ENCODE results near the gene NDUFB10.

NDUFB10 gene

GRCh38 chr16:1972490-1972877, 13.1 kb downstream of the NDUFB10 start:
- peak overlapping the region; percentile 95 for H3K4me3 ChIP-seq (ENCODE audit: low read depth, low read length, poor library complexity, severe bottlenecking)
- no peak for TF ChIP-seq CTCF (IDR thresholded peaks at IDR 0.05; ENCODE audit: low read length)
- no peak for TF ChIP-seq EZH2 (IDR thresholded peaks at IDR 0.05; ENCODE audit: borderline replicate concordance, low read length)
- H3K27ac ChIP-seq (ENCODE audit: low read depth, low read length, poor library complexity, severe bottlenecking), result no peak overlapping the region

DNA sequence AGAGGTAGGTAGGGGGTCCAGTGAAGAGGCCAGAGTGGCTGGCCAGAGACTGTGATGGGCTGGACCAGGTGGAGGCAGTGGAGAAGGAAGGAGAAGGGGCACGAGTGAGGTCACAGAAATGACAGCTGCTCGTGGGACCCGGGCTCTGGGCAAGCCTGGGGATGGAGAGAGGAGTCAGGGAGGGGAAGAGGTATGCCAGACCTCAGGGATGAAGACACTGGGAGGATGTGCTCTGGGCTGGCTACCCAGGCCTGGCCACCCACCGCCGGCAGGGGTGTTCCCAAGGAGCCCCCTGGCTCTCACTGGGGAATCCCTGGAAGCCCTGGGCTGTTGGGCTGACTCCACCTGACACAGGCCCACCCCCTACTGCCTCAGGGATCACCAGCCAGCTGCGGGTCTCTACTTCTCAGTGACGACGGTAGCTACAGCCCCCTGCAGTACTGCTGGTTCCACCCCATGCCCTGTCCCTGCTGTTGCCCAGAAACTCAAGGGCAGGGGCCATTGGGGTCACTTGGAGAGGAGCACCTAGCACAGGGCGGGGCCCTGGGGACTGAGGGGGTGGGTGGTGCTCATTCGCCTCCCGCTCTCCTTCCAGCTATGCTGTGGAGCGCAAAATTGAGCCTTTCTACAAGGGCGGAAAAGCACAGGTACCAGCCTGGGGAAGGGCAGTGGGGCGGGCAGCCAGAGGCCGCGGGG, 14.3 kb downstream of the NDUFB10 start:
- H3K4me3 ChIP-seq (ENCODE audit: low read depth, low read length, poor library complexity, severe bottlenecking), result peak overlapping the region; percentile 95
- no peaks in the 10 kb centered on the region for H3K9me3 ChIP-seq (ENCODE audit: low read length)
- H3K36me3 ChIP-seq (ENCODE audit: insufficient read depth, low read length), result peaks cover 46% of the 10 kb centered on the region
- H3F3A ChIP-seq (ENCODE audit: insufficient read depth, low read length), result no peaks in the 10 kb centered on the region
- H3K4me2 ChIP-seq (ENCODE audit: low read length), result peak overlapping the region; percentile 86
- no peaks in the 10 kb centered on the region for H4K20me1 ChIP-seq (ENCODE audit: insufficient read depth, low read length)
- peaks cover 4% of the 10 kb centered on the region; the same call in 1 of the 2 replicates for H3K79me2 ChIP-seq (ENCODE audit: insufficient read depth, low read length)
- H3K9ac ChIP-seq (ENCODE audit: low read length), result no peak overlapping the region; the same call in 1 of the 2 replicates
- H3K4me1 ChIP-seq (ENCODE audit: insufficient read depth, low read length, severe bottlenecking), result peaks cover 27% of the 10 kb centered on the region
- H3K27ac ChIP-seq (ENCODE audit: low read depth, low read length, poor library complexity, severe bottlenecking), result no peak overlapping the region
- no peaks in the 10 kb centered on the region for H3K9me2 ChIP-seq (ENCODE audit: low read depth, low read length)
- H2AFZ ChIP-seq (ENCODE audit: low read length), result no peak overlapping the region
- TF ChIP-seq CTCF (IDR thresholded peaks at IDR 0.05; ENCODE audit: low read length) (no peak), EZH2 (IDR thresholded peaks at IDR 0.05; ENCODE audit: borderline replicate concordance, low read length) (no peak)
- H3K27me3 ChIP-seq (ENCODE audit: insufficient read depth, low read length), result no peaks in the 10 kb centered on the region

More at GRCh38 chr16:1972490-1972877, 13.1 kb downstream of the NDUFB10 start:
- no peaks in the 10 kb centered on the region for H3F3A ChIP-seq (ENCODE audit: insufficient read depth, low read length)
- H3K36me3 ChIP-seq (ENCODE audit: insufficient read depth, low read length), result peaks cover 34% of the 10 kb centered on the region
- peaks cover 27% of the 10 kb centered on the region for H3K4me1 ChIP-seq (ENCODE audit: insufficient read depth, low read length, severe bottlenecking)
- H4K20me1 ChIP-seq (ENCODE audit: insufficient read depth, low read length), result no peaks in the 10 kb centered on the region
- H3K79me2 ChIP-seq (ENCODE audit: insufficient read depth, low read length), result peaks cover 4% of the 10 kb centered on the region; the same call in 1 of the 2 replicates
- no peaks in the 10 kb centered on the region for H3K27me3 ChIP-seq (ENCODE audit: insufficient read depth, low read length)
- H3K9me2 ChIP-seq (ENCODE audit: low read depth, low read length), result no peaks in the 10 kb centered on the region
- H3K4me2 ChIP-seq (ENCODE audit: low read length), result peak overlapping the region; percentile 86
- no peak overlapping the region for H2AFZ ChIP-seq (ENCODE audit: low read length)
- no peaks in the 10 kb centered on the region for H3K9me3 ChIP-seq (ENCODE audit: low read length)
- H3K9ac ChIP-seq (ENCODE audit: low read length), result peak overlapping the region; percentile 81

DNA sequence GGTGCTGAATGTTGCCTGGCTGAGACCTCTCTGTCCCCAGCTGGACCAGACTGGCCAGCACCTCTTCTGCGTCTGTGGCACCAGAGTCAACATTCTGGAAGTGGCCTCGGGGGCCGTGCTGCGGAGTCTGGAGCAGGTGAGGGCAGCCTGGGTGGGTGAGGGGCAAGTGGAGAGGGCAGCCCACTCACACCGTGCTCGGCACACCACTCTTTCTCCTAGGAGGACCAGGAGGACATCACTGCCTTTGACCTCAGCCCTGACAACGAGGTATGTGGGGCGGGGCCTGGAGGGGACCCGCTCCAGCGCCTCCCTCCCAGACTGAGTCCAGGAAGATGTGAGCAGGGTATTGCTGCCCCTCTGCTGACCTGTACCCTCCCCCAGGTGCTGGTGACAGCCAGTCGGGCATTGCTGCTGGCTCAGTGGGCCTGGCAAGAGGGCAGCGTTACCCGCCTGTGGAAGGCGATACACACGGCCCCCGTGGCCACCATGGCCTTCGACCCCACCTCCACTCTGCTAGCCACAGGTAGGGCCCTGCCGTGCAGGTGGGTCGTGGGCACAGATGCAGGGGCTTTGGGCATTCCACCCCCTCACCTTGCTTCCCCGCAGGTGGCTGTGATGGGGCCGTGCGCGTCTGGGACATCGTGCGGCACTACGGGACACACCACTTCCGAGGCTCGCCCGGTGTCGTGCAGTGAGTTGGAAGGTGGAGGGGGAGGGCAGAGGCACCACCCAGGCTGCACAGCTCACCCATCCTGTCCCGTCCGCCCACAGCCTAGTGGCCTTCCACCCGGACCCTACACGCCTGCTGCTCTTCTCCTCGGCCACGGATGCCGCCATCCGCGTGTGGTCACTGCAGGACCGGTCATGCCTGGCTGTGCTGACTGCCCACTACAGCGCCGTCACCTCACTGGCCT, 15.1 kb downstream of the NDUFB10 start:
- no peak overlapping the region for H3K4me2 ChIP-seq (ENCODE audit: low read length)
- peaks cover 30% of the 10 kb centered on the region for H3K4me1 ChIP-seq (ENCODE audit: insufficient read depth, low read length, severe bottlenecking)
- no peaks in the 10 kb centered on the region for H4K20me1 ChIP-seq (ENCODE audit: insufficient read depth, low read length)
- H2AFZ ChIP-seq (ENCODE audit: low read length), result no peak overlapping the region
- peaks cover 4% of the 10 kb centered on the region; the same call in 1 of the 2 replicates for H3K79me2 ChIP-seq (ENCODE audit: insufficient read depth, low read length)
- no peaks in the 10 kb centered on the region for H3F3A ChIP-seq (ENCODE audit: insufficient read depth, low read length)
- H3K9me2 ChIP-seq (ENCODE audit: low read depth, low read length), result no peaks in the 10 kb centered on the region
- TF ChIP-seq CTCF (IDR thresholded peaks at IDR 0.05; ENCODE audit: low read length), result no peak
- no peaks in the 10 kb centered on the region for H3K9me3 ChIP-seq (ENCODE audit: low read length)
- no peak overlapping the region for H3K9ac ChIP-seq (ENCODE audit: low read length)
- no peak overlapping the region for H3K4me3 ChIP-seq (ENCODE audit: low read depth, low read length, poor library complexity, severe bottlenecking)
- no peaks in the 10 kb centered on the region for H3K27me3 ChIP-seq (ENCODE audit: insufficient read depth, low read length)
- peaks cover 49% of the 10 kb centered on the region for H3K36me3 ChIP-seq (ENCODE audit: insufficient read depth, low read length)
- H3K27ac ChIP-seq (ENCODE audit: low read depth, low read length, poor library complexity, severe bottlenecking), result no peak overlapping the region
